Measurements from ENCODE around the gene TCP11X1. TPM values are rescaled to one million over a fixed set of nuclear protein-coding genes. Genes with fewer than 3 reads are reported as not detected.
"Not testable (repeated sequence)": the region's sequence is repeated elsewhere in the genome, so short reads cannot be mapped to it uniquely, and the experiment has no call there.

TCP11X1 gene
- total RNA-seq, result not detected

DNA sequence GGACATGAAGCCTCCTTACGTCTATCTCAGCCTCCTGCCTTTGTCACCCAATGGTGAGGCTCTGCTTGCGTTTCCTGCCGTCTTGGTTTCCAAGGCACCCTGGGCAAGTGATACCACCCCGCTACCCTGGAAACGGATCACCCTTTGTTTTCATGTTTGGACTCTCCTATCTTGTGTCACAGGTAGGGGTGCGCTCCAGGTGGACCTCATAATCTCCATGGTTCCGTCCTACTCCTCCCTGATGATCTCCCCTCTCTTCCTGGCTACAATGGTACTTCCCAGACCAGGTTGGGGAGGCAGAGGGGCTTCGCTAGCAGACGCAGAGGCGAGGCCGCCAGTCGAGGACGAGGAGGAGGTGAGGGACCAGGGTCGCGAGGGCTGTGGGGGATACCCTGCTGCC, at the start of gene TCP11X1:
TCP11X1 (plus strand) TSS at position 316 of the 400 bp plus-strand sequence.
- H3K27me3 Mint-ChIP-seq (ENCODE audit: low read depth); DNase-seq; H3K27ac Mint-ChIP-seq; H3K9me3 Mint-ChIP-seq; intact Hi-C loops (cut with micrococcal nuclease); H3K4me1 Mint-ChIP-seq (ENCODE audit: low read depth); CTCF ChIA-PET; H3K36me3 Mint-ChIP-seq (ENCODE audit: low read depth); H3K4me3 Mint-ChIP-seq: not testable (repeated sequence)

DNA sequence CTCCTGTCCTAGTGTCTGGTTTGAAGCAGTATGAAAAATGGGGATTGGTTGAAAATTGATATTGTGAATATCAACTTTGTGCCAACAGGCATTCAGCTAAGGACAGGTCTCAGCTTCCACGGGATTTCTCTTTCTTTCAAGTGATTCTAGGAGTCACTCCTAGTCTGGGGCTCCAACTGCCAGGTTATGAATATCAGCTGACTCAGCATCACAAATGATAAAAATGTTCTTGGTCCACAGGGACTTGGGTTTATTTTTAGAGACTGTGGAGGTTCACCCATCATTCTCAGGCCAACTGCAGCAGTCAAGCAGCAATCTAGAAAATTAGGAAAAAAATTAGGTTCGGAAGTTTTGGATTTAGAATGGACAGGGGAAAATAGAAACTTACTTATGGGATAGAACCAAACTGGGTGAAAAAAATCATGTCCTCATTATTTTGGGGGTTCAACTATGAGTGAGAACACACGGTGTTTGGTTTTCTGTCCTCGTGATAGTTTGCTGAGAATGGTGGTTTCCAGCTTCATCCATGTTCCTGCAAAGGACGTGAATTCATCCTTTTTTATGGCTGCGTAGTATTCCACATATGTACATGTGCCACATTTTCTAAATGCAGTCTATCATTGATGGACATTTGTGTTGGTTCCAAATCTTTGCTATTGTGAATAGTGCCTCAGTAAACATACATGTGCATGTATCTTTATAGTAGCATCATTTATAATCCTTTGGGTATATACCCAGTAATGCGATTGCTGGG, 29.0 kb upstream of the TCP11X1 start:
- Mint-ChIP-seq H3K9me3 (peaks cover 4% of the 10 kb centered on the region), H3K36me3 (ENCODE audit: low read depth) (no peaks in the 10 kb centered on the region), H3K4me3 (no peak overlapping the region), H3K27ac (no peak overlapping the region), H3K4me1 (ENCODE audit: low read depth) (no peaks in the 10 kb centered on the region), H3K27me3 (ENCODE audit: low read depth) (no peaks in the 10 kb centered on the region)
- CTCF ChIA-PET, result no interaction called here
- DNase-seq, result no peak
- intact Hi-C loops (cut with micrococcal nuclease), result no loop called here

DNA sequence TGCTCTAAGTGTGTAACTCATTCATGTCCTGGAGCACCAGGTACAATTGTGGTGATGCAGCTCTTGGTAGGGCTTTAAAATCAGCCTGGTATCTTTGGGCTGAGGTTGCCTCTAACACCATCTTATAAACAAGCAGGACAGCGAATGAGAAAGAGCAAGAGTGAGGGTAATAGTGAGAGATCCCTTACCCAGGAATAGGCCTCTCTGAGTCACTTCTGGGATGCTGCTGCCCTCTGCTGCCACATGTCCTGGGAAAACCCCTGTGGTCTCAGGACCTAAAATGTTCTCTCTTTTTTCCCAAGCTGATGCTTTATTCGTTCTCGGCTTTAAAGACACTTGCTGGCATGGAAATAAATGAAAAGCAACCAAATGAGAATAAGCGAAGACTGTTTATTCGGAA, 7.2 kb upstream of the TCP11X1 start:
- DNase-seq; H3K4me3 Mint-ChIP-seq; CTCF ChIA-PET; H3K9me3 Mint-ChIP-seq; H3K36me3 Mint-ChIP-seq (ENCODE audit: low read depth); intact Hi-C loops (cut with micrococcal nuclease); H3K27ac Mint-ChIP-seq; H3K4me1 Mint-ChIP-seq (ENCODE audit: low read depth); H3K27me3 Mint-ChIP-seq (ENCODE audit: low read depth): not testable (repeated sequence)

DNA sequence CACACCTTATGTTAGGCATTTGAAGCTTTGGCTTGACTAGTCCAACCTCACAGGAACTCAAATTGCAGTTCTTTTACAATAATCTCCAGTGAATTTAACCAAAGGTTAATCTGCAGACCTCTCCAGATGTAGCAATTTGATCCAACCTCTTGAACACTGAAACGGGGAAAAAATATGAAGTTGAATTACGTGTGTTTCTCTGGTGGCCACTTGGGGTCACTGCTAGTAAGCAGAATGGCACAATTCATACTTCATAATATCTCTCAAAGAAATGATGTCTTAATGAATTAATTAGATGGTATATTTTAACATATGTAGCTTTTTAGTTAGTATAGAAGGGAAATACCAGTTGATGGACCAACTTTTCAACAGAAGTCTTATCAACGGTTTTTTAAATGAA, 1.4 kb downstream of the TCP11X1 start:
- DNase-seq; H3K27me3 Mint-ChIP-seq (ENCODE audit: low read depth); H3K4me3 Mint-ChIP-seq; H3K36me3 Mint-ChIP-seq (ENCODE audit: low read depth); H3K27ac Mint-ChIP-seq; H3K9me3 Mint-ChIP-seq; intact Hi-C loops (cut with micrococcal nuclease); H3K4me1 Mint-ChIP-seq (ENCODE audit: low read depth); CTCF ChIA-PET: not testable (repeated sequence)

DNA sequence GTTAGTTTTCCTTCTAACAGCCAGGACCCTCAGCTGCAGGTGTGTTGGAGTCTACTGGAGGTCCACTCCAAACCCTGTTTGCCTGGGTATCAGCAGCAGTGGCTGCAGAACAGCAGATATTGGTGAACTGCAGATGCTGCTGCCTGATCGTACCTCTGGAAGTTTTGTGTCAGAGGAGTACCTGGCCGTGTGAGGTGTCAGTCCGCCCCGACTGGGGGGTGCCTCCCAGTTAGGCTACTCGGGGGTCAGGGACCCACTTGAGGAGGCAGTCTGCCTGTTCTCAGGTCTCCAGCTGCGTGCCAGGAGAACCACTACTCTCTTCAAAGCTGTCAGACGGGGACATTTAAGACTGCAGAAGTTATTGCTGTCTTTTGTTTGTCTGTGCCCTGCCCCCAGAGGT, 20.6 kb downstream of the TCP11X1 start:
- CTCF ChIA-PET; H3K36me3 Mint-ChIP-seq (ENCODE audit: low read depth); H3K27me3 Mint-ChIP-seq (ENCODE audit: low read depth); H3K4me1 Mint-ChIP-seq (ENCODE audit: low read depth); H3K4me3 Mint-ChIP-seq; H3K27ac Mint-ChIP-seq; intact Hi-C loops (cut with micrococcal nuclease); DNase-seq; H3K9me3 Mint-ChIP-seq: not testable (repeated sequence)

DNA sequence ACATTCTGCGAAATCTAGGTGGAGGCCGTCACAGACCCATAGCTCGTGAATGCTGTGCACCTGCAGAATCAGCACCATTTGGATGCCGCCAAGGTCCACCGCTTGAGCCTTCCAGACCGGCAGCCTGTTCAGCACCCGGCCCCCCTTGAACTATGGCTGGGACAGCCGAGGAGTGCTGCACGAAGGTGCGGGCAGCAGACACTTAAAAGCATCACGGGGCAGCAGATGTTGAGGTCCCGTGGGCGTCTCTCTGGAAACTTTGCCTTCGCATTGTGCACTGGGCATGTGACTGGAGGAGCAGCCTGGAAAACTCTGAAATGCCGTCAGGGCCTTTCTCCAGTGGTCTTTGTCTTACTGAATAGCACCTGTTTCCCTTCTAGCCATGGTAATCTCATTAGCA, 25.2 kb downstream of the TCP11X1 start:
- CTCF ChIA-PET; H3K36me3 Mint-ChIP-seq (ENCODE audit: low read depth); H3K4me1 Mint-ChIP-seq (ENCODE audit: low read depth); DNase-seq; H3K9me3 Mint-ChIP-seq; H3K27ac Mint-ChIP-seq; H3K27me3 Mint-ChIP-seq (ENCODE audit: low read depth); H3K4me3 Mint-ChIP-seq; intact Hi-C loops (cut with micrococcal nuclease): not testable (repeated sequence)

DNA sequence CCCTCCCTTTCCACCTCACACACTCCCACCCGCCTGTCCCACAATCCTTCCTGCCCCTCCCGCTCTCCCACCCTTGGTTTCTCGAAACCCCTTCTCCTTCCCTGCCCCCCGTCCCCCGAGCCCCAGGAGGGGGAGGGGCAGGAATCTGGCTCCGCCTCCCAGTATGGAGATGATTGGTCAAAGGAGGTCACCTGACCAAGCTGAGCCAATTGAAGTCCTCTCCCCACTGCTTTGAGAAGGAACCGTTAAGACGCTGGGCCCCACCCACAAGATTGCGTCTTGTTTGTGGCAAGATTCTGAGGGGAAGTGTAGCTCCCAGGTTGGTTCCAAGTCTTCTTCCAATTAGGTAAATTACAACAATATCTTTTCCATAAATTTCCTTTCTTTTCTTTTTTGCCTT, 31.8 kb downstream of the TCP11X1 start, which contains the start of gene NXF2:
NXF2 (plus strand) TSS at position 275 of the 400 bp plus-strand sequence. CDS start 59,912 bp downstream, outside the sequence.
- intact Hi-C loops (cut with micrococcal nuclease); H3K4me1 Mint-ChIP-seq (ENCODE audit: low read depth); H3K27ac Mint-ChIP-seq; H3K36me3 Mint-ChIP-seq (ENCODE audit: low read depth); CTCF ChIA-PET; DNase-seq; H3K4me3 Mint-ChIP-seq; H3K9me3 Mint-ChIP-seq; H3K27me3 Mint-ChIP-seq (ENCODE audit: low read depth): not testable (repeated sequence)

DNA sequence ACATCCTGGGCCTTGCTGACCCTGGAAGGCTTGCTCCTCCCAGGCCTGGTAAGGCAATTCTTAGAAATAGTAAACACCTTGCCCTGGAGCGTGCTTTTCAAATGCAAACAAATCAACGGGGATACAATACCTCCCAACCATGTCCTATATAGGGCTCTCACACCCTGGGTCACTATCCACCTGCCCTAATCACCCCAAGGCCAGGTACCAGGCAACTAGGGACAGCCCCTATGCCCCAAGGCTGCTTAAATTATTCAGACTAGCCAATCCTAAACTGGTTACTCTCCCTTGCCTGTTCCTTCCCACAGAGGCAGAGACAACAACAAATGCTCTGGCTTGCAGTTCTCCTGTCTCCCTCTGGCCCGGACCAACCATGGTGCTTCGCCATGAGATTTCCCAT, 57.1 kb downstream of the TCP11X1 start:
- H3K4me3 Mint-ChIP-seq; DNase-seq; H3K27ac Mint-ChIP-seq; CTCF ChIA-PET; H3K36me3 Mint-ChIP-seq (ENCODE audit: low read depth); H3K4me1 Mint-ChIP-seq (ENCODE audit: low read depth); intact Hi-C loops (cut with micrococcal nuclease); H3K27me3 Mint-ChIP-seq (ENCODE audit: low read depth); H3K9me3 Mint-ChIP-seq: not testable (repeated sequence)

Other genes with a start within 250 kb of the TCP11X1 start
- under 1 TPM; 0.81 to 0.84 TPM for gene TCEAL2, start 89.6 kb upstream of the TCP11X1 start, total RNA-seq
- gene TCEAL6, start 72.8 kb upstream of the TCP11X1 start, total RNA-seq, result not detected
- 1 to 10 TPM; 6.6 to 7.2 TPM for gene BEX5, start 59.3 kb upstream of the TCP11X1 start, total RNA-seq
- not detected for gene NXF2, start 31.9 kb downstream of the TCP11X1 start, total RNA-seq
- gene NXF2B, start 224.7 kb downstream of the TCP11X1 start, total RNA-seq, result not detected